Measurements from ENCODE around the gene CBL. TPM values are rescaled to one million over a fixed set of nuclear protein-coding genes. Genes with fewer than 3 reads are reported as not detected.
"Not testable (repeated sequence)": the region's sequence is repeated elsewhere in the genome, so short reads cannot be mapped to it uniquely, and the experiment has no call there.

CBL gene
- total RNA-seq, 1 experiment from 2014 or later = 45.6 TPM

GRCh38 chr11:119190531-119190930 lies 15.6 kb upstream of the CBL start:
- ATAC-seq (no peak), DNase-seq (ENCODE audit: low spot score) (no peak)
- peaks cover 7% of the 10 kb centered on the region for H3K4me1 Mint-ChIP-seq
- H3K9me3 Mint-ChIP-seq = no peaks in the 10 kb centered on the region
- no peak overlapping the region for H3K27ac Mint-ChIP-seq
- no peak overlapping the region for H3K4me3 Mint-ChIP-seq
- TF ChIP-seq NFATC4 (CRISPR knock-in tag; IDR thresholded peaks at IDR 0.05) (no peak), ZNF263 (CRISPR knock-in tag; IDR thresholded peaks at IDR 0.05; ENCODE audit: low read depth) (no peak), TCF7 (CRISPR knock-in tag; IDR thresholded peaks at IDR 0.05; ENCODE audit: low read depth) (no peak), ZNF396 (CRISPR knock-in tag; IDR thresholded peaks at IDR 0.05; ENCODE audit: borderline replicate concordance) (no peak), IRF2 (CRISPR knock-in tag; IDR thresholded peaks at IDR 0.05; ENCODE audit: borderline replicate concordance, low read depth) (no peak), JUN (CRISPR knock-in tag; IDR thresholded peaks at IDR 0.05) (no peak), ZNF317 (CRISPR knock-in tag; IDR thresholded peaks at IDR 0.05; ENCODE audit: borderline replicate concordance, low read depth) (no peak), RORB (CRISPR knock-in tag; IDR thresholded peaks at IDR 0.05) (no peak), NFYB (CRISPR knock-in tag; conservative IDR thresholded peaks at IDR 0.05; ENCODE audit: low read depth) (no peak), GTF2I (CRISPR knock-in tag; conservative IDR thresholded peaks at IDR 0.05) (no peak), KAT7 (CRISPR knock-in tag; IDR thresholded peaks at IDR 0.05; ENCODE audit: borderline replicate concordance) (no peak), PREB (CRISPR knock-in tag; IDR thresholded peaks at IDR 0.05; ENCODE audit: borderline replicate concordance) (no peak), ETV6 (CRISPR knock-in tag; IDR thresholded peaks at IDR 0.05) (no peak), CDX4 (CRISPR knock-in tag; IDR thresholded peaks at IDR 0.05; ENCODE audit: borderline replicate concordance) (no peak), OVOL2 (CRISPR knock-in tag; IDR thresholded peaks at IDR 0.05; ENCODE audit: borderline replicate concordance) (no peak), ZNF532 (CRISPR knock-in tag; IDR thresholded peaks at IDR 0.05; ENCODE audit: borderline replicate concordance) (no peak), USF2 (CRISPR knock-in tag; IDR thresholded peaks at IDR 0.05) (no peak), PRDM15 (CRISPR knock-in tag; IDR thresholded peaks at IDR 0.05) (no peak)
- H3K27me3 Mint-ChIP-seq (ENCODE audit: low read depth) = no peaks in the 10 kb centered on the region; the same call in 1 of the 2 replicates
- CTCF ChIA-PET = interaction anchor here (0.7 to 1.2 kb wide), 5 partner anchors 16 to 133 kb away, joined by 3 to 4 read pairs (median 3); partner anchors contain the start of genes CBL and NLRX1
- POLR2A ChIA-PET = no interaction called here
- H3K36me3 Mint-ChIP-seq = no peaks in the 10 kb centered on the region

GRCh38 chr11:119191265-119191664 lies 14.9 kb upstream of the CBL start:
- H3K27ac Mint-ChIP-seq, POLR2A ChIA-PET: not testable (repeated sequence)
- H3K4me1 Mint-ChIP-seq = peaks cover 14% of the 10 kb centered on the region

More at GRCh38 chr11:119191265-119191664, 14.9 kb upstream of the CBL start:
- not testable (repeated sequence) for H3K27me3 Mint-ChIP-seq (ENCODE audit: low read depth); DNase-seq (ENCODE audit: low spot score); H3K9me3 Mint-ChIP-seq; H3K4me3 Mint-ChIP-seq; H3K36me3 Mint-ChIP-seq; ATAC-seq
- CTCF ChIA-PET = interaction anchor here (0.5 to 1.2 kb wide), 3 partner anchors 15 to 219 kb away, joined by 3 to 4 read pairs (median 3); partner anchors contain the start of genes CBL and NLRX1
